Nephron (organoid): ENCODE data around the gene TLL1.

ENCODE experiments used
- H3K27ac Mint-ChIP-seq, 3 experiments: 2 replicates each; pipeline ENCODE4 v1.8.0; 2020; ENCODE audit warnings: mixed read lengths in 3 of 3, mild to moderate bottlenecking in 2 of 3, moderate library complexity in 1 of 3
- H3K27me3 Mint-ChIP-seq: 2 replicates; pipeline ENCODE4 v1.8.0; 2021; ENCODE audit warnings: low read depth, mild to moderate bottlenecking, moderate library complexity, mixed read lengths
- H3K36me3 Mint-ChIP-seq: 2 replicates; pipeline ENCODE4 v1.8.0; 2020; ENCODE audit warnings: low read depth, mixed read lengths
- H3K4me1 Mint-ChIP-seq: 2 replicates; pipeline ENCODE4 v1.8.0; 2020; ENCODE audit warnings: mixed read lengths
- H3K4me3 Mint-ChIP-seq, 3 experiments: 2 replicates each; pipeline ENCODE4 v1.8.0; 2020; ENCODE audit warnings: mild to moderate bottlenecking in 3 of 3, mixed read lengths in 3 of 3, moderate library complexity in 2 of 3
- H3K9me3 Mint-ChIP-seq: 2 replicates; pipeline ENCODE4 v1.8.0; 2020; ENCODE audit warnings: mixed read lengths
- CTCF ChIP-seq, 3 experiments: fragments of 200-600 bp; sonication (generic); IDR thresholded peaks; one replicate each; pipeline ENCODE4 v1.5.0; 2021; ENCODE audit warnings: antibody characterized with exemption in 3 of 3; ENCODE audit not compliant: unreplicated experiment in 3 of 3

TLL1 gene

GRCh38 chr4:166003811-166004210 is 130.8 kb downstream of the TLL1 start:
- H3K4me3 Mint-ChIP-seq, result no peak overlapping the region
- no peaks in the 10 kb centered on the region for H3K9me3 Mint-ChIP-seq
- no peaks in the 10 kb centered on the region for H3K36me3 Mint-ChIP-seq
- peaks cover 5% of the 10 kb centered on the region for H3K27me3 Mint-ChIP-seq
- H3K27ac Mint-ChIP-seq, result no peak overlapping the region
- no peak for TF ChIP-seq CTCF (IDR thresholded peaks at IDR 0.05; ENCODE audit: unreplicated experiment in 3 of 3)
- no peaks in the 10 kb centered on the region for H3K4me1 Mint-ChIP-seq

DNA sequence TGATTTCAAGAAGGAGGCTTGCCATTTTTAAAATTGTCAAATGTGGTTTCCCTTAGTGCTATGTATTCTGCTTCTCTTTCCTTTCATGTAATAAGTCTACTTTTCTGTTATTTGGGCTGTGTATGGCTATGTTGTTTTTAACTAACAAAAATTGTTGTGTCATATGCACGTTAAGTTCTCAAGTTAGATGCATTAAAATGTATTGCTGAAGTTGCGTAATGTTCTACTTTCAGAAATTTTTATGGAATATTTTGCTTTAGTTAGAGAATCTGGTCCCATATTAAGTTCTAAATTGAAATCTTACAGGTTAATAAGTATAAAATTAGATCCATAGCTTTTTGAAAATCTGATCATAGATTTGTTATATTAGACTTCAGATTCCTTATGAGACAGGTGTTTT is 133.2 kb downstream of the TLL1 start:
- Mint-ChIP-seq H3K4me3 (no peak overlapping the region), H3K27ac (no peak overlapping the region), H3K27me3 (peaks cover 5% of the 10 kb centered on the region), H3K4me1 (no peaks in the 10 kb centered on the region), H3K36me3 (no peaks in the 10 kb centered on the region), H3K9me3 (no peaks in the 10 kb centered on the region)
- TF ChIP-seq CTCF (IDR thresholded peaks at IDR 0.05; ENCODE audit: unreplicated experiment in 3 of 3), result no peak

DNA sequence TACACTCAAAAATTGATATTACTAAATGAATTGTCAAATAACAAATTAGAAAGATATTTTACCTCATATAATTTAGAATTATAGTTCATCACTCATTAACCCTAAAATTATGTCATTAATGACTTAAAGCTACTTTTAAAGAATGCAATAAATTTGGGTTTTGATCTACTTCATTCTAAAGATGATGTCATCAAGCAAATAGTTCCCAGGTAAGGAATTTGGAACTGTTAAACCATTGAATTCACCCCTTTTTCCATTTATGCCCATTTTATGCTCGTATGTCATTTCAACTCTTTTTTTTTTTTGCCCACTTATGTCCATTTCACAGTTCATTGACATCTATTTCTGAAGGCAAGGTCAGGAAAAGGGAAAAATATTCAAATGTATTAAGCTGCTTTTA is 135.5 kb downstream of the TLL1 start:
- Mint-ChIP-seq H3K9me3 (no peaks in the 10 kb centered on the region), H3K27me3 (peaks cover 5% of the 10 kb centered on the region), H3K36me3 (no peaks in the 10 kb centered on the region), H3K4me3 (no peak overlapping the region), H3K27ac (no peak overlapping the region), H3K4me1 (no peaks in the 10 kb centered on the region)
- no peak for TF ChIP-seq CTCF (IDR thresholded peaks at IDR 0.05; ENCODE audit: unreplicated experiment in 3 of 3)

GRCh38 chr4:166012129-166013030 is 139.3 kb downstream of the TLL1 start:
- Mint-ChIP-seq H3K27me3 (no peaks in the 10 kb centered on the region), H3K27ac (no peak overlapping the region), H3K9me3 (no peaks in the 10 kb centered on the region), H3K4me3 (no peak overlapping the region), H3K36me3 (no peaks in the 10 kb centered on the region), H3K4me1 (no peaks in the 10 kb centered on the region)
- no peak for TF ChIP-seq CTCF (IDR thresholded peaks at IDR 0.05; ENCODE audit: unreplicated experiment in 3 of 3)

GRCh38 chr4:166014411-166014810 is 141.4 kb downstream of the TLL1 start:
- Mint-ChIP-seq H3K36me3 (no peaks in the 10 kb centered on the region), H3K27me3 (no peaks in the 10 kb centered on the region), H3K4me3 (no peak overlapping the region), H3K4me1 (no peaks in the 10 kb centered on the region), H3K9me3 (no peaks in the 10 kb centered on the region), H3K27ac (no peak overlapping the region)
- TF ChIP-seq CTCF (IDR thresholded peaks at IDR 0.05; ENCODE audit: unreplicated experiment in 3 of 3), result no peak

GRCh38 chr4:166017804-166018203 is 144.8 kb downstream of the TLL1 start:
- TF ChIP-seq CTCF (IDR thresholded peaks at IDR 0.05; ENCODE audit: unreplicated experiment in 3 of 3), result no peak
- no peak overlapping the region for H3K4me3 Mint-ChIP-seq
- no peaks in the 10 kb centered on the region for H3K36me3 Mint-ChIP-seq
- no peaks in the 10 kb centered on the region for H3K9me3 Mint-ChIP-seq
- no peaks in the 10 kb centered on the region for H3K27me3 Mint-ChIP-seq
- no peak overlapping the region for H3K27ac Mint-ChIP-seq
- no peaks in the 10 kb centered on the region for H3K4me1 Mint-ChIP-seq
